CD4-positive, alpha-beta T cell treated with Interleukin-12 subunit alpha and Interleukin-12 subunit beta, for 1 hour (primary cell): Measurements from ENCODE around the gene AFAP1L2.

Experiments used
- DNase-seq: peaks from one replicate; pipeline ENCODE4 v3.0.0-alpha.2; 2020

Gene AFAP1L2

GRCh38 chr10:114404171-114405010 lies at the start of gene AFAP1L2:
AFAP1L2 (minus strand) TSS chr10:114404502; CDS start chr10:114404455, 47 bp downstream.
- DNase-seq: no peak

GRCh38 chr10:114453576-114453975 lies 49.3 kb upstream of the AFAP1L2 start:
- no peak for DNase-seq

- DNase-seq: no peak
Measured at GRCh38 chr10:114448897-114449296, 44.6 kb upstream of the AFAP1L2 start.

GRCh38 chr10:114445332-114445731 lies 41.0 kb upstream of the AFAP1L2 start:
- no peak for DNase-seq

GRCh38 chr10:114444819-114445218 lies 40.5 kb upstream of the AFAP1L2 start:
- no peak for DNase-seq

- no peak for DNase-seq
Measured at GRCh38 chr10:114442091-114442630, 37.9 kb upstream of the AFAP1L2 start.

GRCh38 chr10:114441107-114441506 lies 36.8 kb upstream of the AFAP1L2 start:
- DNase-seq: no peak

GRCh38 chr10:114437473-114438292 lies 33.4 kb upstream of the AFAP1L2 start:
- DNase-seq: no peak

- no peak for DNase-seq
Measured at GRCh38 chr10:114436941-114437340, 32.6 kb upstream of the AFAP1L2 start.

- DNase-seq: no peak
Measured at GRCh38 chr10:114432566-114433093, 28.3 kb upstream of the AFAP1L2 start.

- DNase-seq: no peak
Measured at GRCh38 chr10:114431414-114432135, 27.3 kb upstream of the AFAP1L2 start.

- no peak for DNase-seq
Measured at GRCh38 chr10:114430688-114431413, 26.5 kb upstream of the AFAP1L2 start.

GRCh38 chr10:114429581-114430335 lies 25.5 kb upstream of the AFAP1L2 start:
- DNase-seq: no peak

GRCh38 chr10:114427124-114427852 lies 23.0 kb upstream of the AFAP1L2 start:
- no peak for DNase-seq

GRCh38 chr10:114426476-114426875 lies 22.2 kb upstream of the AFAP1L2 start:
- no peak for DNase-seq

- no peak for DNase-seq
Measured at GRCh38 chr10:114420811-114421485, 16.6 kb upstream of the AFAP1L2 start.

- DNase-seq: no peak
Measured at GRCh38 chr10:114418109-114418508, 13.8 kb upstream of the AFAP1L2 start.

GRCh38 chr10:114412907-114413797 lies 8.8 kb upstream of the AFAP1L2 start:
- no peak for DNase-seq

GRCh38 chr10:114408968-114409444 lies 4.7 kb upstream of the AFAP1L2 start:
- no peak for DNase-seq
